GM21619 (cell line): ENCODE data around the gene STK10.

Source experiments
- ATAC-seq: cut with Tn5 transposase; IDR thresholded peaks from one replicate; pipeline ENCODE4 v1.9.1; 2021; ENCODE audit not compliant: unreplicated experiment

The STK10 gene

GRCh38 chr5:172189693-172190296 is 1.8 kb upstream of the STK10 start:
- no peak for ATAC-seq

- no peak for ATAC-seq
These were observed 1.1 kb upstream of the STK10 start for GRCh38 chr5:172188893-172189692.

GRCh38 chr5:172187118-172188032 is 649 bp downstream of the STK10 start:
- ATAC-seq = peak; percentile 29

- ATAC-seq = no peak
These were observed 1.8 kb downstream of the STK10 start for GRCh38 chr5:172186114-172186695.

- no peak for ATAC-seq
These were observed 2.9 kb downstream of the STK10 start for GRCh38 chr5:172185096-172185461.

GRCh38 chr5:172183881-172184280 is 4.1 kb downstream of the STK10 start:
- ATAC-seq = no peak

GRCh38 chr5:172182291-172182690 is 5.7 kb downstream of the STK10 start:
- ATAC-seq = no peak

GRCh38 chr5:172180936-172181335 is 7.1 kb downstream of the STK10 start:
- ATAC-seq = no peak

- peak; percentile 39 for ATAC-seq
These were observed 8.7 kb downstream of the STK10 start for GRCh38 chr5:172178991-172179989.

- no peak for ATAC-seq
These were observed 9.6 kb downstream of the STK10 start for GRCh38 chr5:172178301-172178987.

- ATAC-seq = no peak
These were observed 10.8 kb downstream of the STK10 start for GRCh38 chr5:172177176-172177575.

- ATAC-seq = peak; percentile 50
These were observed 12.7 kb downstream of the STK10 start for GRCh38 chr5:172175263-172175719.

- ATAC-seq = no peak
These were observed 14.4 kb downstream of the STK10 start for GRCh38 chr5:172173564-172174153.

GRCh38 chr5:172172912-172173563 is 15.0 kb downstream of the STK10 start:
- no peak for ATAC-seq

GRCh38 chr5:172171118-172171517 is 16.9 kb downstream of the STK10 start:
- ATAC-seq = no peak

- ATAC-seq = no peak
These were observed 17.7 kb downstream of the STK10 start for GRCh38 chr5:172170251-172170701.

GRCh38 chr5:172169216-172169615 is 18.8 kb downstream of the STK10 start:
- no peak for ATAC-seq

- no peak for ATAC-seq
These were observed 19.7 kb downstream of the STK10 start for GRCh38 chr5:172168311-172168710.
